COLO668 (cell line): ENCODE measurements around the gene POFUT1.
A peak's percentile ranks its signal among the peaks of the same experiment; 100 is the strongest.
"Not testable (repeated sequence)": the region's sequence is repeated elsewhere in the genome, so short reads cannot be mapped to it uniquely, and the experiment has no call there.

ENCODE experiments used
- DNase-seq: peaks from one replicate; lab custom pipeline; 2025; ENCODE audit not compliant: unreplicated experiment; lab: John Stamatoyannopoulos, UW

Gene POFUT1

GRCh38 chr20:32188376-32189122, 19.1 kb upstream of the POFUT1 start:
- no peak for DNase-seq

- DNase-seq, result no peak
Observed at GRCh38 chr20:32189123-32189410, 18.6 kb upstream of the POFUT1 start.

DNA sequence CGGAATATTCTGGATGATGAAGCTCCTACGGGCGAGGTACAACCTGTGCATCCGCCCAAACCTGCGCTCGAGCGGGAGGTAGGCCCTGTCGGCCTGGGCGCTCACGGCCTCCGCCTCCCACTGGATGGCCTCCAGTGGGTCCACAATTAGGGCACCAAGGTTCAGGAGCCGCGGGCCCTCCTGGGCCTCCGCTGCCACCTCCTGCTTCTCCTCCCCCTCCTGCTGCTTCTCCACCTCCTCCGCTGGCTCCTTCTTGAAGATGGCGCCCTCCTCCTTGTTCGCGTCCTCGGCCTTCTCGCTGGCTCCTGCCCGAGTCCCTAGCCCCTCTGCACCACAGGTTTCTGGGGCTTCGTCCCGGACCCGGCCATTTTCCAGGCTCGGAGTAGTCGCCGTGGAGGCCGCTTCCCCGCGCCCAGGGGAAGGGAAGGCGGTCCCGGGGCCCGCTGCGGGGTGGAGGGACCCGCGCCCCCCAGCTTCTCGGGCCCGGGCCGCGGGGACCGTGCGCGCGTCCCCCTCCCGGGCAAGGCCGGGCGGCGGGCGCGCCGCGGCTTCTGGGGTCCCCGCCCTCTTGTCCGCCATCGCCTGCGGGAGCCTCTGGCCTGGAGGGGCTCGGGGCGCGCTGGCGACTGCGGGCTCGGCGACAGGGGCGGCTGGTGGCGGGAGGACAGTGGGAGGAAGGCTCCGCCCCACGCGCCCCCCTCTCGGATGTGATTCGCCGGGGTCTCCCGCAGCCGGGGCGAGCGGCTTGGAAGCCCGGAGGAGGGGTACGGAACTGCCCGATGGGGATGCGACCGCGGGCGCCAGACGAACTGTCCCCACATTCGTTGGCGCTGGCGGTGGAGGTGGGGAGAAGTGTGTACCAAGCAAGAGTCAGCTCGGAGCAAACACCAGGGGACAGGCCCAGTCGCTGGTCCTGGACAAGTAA, 17.7 kb upstream of the POFUT1 start:
- DNase-seq, result peak; percentile 36

- no peak for DNase-seq
Observed at GRCh38 chr20:32190616-32191415, 16.9 kb upstream of the POFUT1 start.

DNA sequence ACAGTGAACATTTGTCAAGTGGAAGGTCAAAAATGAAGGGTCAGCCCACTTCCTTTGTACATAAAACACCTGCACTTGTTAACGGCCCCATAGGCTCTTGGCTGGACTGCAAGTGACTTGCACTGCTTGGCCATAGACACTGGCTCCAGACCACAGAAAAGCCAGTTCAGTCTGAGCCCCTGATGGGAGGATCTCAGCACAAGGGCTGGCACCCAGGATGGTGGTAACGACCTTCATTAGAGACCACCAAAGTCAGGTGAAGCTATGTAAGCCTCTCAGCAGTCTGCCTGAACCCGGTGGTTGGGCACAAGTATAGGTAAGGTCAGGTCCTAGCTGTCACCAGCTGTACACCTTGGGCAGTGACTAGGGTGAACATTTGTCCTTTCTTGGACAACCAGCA, 16.3 kb upstream of the POFUT1 start:
- no peak for DNase-seq

DNA sequence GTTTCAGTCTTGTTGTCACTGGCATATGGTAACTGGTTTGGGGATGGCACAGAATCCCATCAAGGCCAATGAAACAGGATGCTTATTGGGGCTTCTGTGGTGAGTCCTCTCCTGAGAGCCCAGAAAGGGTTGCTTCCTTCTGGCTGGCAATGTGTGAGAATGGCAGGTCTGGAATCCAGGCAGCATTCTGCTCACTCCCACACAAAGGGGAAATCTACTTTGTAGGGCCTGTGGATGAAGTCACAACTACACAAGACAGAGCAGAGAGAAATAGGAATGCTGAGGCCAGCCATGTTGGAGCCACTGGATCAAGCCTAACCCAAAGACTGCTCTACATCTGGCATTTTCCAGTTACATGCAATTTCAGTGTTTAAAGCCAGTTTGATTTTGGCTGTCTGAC, 15.8 kb upstream of the POFUT1 start:
- no peak for DNase-seq

- DNase-seq, result no peak
Observed at GRCh38 chr20:32192698-32193097, 15.0 kb upstream of the POFUT1 start.

DNA sequence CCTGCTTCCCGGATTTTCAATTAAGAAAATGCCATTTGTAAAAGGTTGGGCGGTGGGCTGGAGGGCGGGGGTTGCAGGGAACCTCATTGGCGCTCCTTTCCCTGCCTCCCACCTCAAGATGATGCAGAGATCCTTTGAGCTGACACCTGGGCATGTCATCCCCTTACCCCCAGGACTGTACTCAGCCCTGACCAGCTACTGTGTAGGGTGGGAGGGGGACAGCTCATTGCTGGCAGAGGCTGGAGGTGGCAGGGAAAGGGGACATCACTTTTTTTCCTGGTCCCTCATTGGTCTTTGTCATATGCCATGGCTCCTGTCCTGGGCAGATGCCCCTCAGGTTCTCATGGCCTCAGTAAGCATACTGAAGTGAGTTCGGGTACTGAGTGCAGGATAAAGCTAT, 14.3 kb upstream of the POFUT1 start:
- not testable (repeated sequence) for DNase-seq

DNA sequence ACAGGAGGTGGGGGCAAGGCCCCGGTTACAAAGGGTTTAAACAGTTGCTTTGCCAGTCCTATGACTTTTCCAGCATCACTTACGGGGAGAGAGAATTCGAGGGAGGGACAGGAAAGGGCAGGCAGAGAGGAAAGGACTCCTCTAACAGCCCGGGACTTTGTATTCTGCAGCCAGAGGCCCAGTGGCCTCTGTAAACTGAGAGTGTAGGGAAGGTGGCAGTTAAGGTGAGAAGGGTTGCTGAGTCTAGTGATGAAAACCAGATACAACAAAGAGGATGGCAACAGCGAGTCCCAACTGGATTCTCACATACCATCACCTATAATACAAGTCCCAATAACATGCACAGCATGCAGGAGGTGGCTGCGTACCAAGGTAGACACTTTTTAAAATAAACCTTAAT, 13.7 kb upstream of the POFUT1 start:
- no peak for DNase-seq

DNA sequence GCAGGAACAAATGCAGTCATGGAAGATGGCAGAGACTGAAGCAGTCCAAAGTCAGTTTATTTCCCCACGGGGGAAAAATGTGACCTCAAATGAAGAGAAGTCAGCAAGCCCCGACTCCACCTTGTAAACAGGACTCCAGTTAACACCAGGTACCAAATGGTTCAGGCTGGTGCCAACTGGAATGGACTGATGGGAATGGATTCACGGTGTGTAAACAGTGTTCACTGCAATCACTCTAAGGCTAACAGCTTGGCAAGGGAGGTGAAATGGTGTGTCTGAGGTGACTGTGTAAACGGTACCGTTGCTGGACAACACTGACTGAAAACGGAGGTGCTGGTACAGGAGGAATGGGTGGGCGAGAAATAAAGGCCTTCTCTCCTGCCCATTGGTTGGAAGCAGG, 12.1 kb upstream of the POFUT1 start:
- DNase-seq, result no peak

DNA sequence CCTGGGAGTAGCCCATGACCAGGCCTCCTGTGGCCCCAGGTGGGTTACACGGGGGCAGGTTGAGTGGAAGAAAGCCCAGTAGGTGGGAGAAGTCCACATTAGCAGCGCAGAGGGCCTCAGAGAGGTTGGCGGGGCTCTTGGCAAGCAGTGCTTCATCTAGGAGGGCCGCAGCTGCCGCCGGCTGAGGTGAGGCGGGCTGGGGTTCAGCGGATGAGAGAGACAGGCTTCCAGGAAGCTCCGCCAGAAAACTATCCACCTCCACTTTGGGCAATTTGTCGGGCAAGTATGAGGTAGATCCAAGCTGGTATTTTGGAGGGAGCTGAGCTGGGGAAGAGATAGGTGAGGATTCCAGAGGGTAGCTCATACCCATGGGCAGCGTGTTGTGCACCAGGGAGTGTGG, 11.1 kb upstream of the POFUT1 start:
- DNase-seq, result not testable (repeated sequence)

DNA sequence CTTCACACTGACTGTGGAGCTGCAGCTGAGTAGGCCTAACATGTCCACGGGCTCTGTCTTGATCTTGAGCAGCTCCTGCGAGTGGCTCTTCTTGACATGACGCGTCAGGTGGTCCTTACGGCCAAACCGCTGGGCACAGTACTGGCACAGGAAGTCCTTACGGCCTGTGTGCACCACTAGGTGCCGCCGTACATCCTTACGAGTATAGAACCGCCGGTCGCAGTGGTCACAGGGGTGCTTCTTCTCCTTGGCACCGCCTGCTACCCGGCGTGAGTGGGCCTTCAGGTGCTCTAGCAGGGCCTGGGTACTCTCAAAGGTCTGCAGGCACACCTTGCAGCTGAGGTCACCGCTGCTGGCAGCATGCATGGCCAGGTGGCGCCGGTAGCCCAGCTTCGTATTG, 10.5 kb upstream of the POFUT1 start:
- peak; percentile 16 for DNase-seq

DNA sequence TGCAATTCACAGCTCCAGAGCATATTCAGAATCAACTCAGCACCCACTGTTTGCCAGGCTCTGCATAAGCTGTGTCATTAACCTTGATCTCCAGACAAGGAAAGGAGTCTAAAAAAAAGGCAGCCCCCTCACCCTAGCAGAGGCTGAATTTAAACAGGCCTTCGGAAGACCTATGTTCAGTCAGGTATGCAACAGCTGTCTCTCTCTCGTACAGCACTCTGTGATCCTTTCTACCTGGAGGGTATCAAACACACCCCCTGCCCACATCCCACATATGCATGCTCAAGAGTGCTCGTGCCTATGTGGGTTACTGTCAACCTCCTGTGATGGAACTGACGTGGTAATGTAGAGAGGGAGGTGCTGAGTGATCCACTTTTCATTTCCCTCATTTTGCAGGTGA, 8.7 kb upstream of the POFUT1 start:
- no peak for DNase-seq

GRCh38 chr20:32201296-32201976, 6.2 kb upstream of the POFUT1 start:
- no peak for DNase-seq

GRCh38 chr20:32201977-32202363, 5.7 kb upstream of the POFUT1 start:
- no peak for DNase-seq

DNA sequence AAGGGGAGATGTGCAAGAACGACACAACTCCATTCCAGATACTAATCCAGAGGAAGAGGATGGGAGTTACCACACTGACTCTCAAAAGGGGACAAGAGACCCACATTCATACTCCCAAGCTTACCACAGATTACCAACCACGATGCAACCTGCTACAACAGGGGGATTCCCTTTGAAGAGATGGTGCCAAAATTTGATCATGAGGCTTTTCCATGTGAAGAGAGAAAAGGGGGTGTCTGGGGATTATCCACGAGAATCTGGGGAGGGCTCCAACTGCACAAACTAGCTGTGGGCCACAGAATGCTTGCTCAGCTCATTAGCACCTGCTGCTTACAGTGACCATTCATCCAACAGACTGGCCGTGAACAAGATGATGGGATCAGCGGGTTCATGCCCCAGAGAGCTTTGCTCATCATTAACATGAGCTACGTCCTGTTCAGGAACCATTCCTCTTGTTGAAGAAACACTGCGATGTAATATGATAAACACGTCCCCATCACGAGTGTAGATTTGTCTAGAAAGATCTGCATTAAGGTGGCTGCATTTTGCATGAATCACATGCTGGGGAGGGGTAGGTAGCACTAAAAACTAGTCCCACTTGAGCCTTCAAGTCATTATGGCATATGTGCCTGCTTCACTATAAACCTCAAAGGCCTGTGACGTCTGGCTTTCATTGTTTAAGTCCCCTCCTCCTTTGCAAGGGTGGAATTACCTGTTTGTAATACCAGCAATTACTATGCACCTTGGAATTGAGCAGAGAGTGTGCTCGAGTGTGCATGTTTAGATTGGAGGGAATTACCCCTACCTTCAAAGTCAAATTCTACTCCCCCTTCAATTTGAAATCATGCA, 4.1 kb upstream of the POFUT1 start:
- DNase-seq, result no peak

DNA sequence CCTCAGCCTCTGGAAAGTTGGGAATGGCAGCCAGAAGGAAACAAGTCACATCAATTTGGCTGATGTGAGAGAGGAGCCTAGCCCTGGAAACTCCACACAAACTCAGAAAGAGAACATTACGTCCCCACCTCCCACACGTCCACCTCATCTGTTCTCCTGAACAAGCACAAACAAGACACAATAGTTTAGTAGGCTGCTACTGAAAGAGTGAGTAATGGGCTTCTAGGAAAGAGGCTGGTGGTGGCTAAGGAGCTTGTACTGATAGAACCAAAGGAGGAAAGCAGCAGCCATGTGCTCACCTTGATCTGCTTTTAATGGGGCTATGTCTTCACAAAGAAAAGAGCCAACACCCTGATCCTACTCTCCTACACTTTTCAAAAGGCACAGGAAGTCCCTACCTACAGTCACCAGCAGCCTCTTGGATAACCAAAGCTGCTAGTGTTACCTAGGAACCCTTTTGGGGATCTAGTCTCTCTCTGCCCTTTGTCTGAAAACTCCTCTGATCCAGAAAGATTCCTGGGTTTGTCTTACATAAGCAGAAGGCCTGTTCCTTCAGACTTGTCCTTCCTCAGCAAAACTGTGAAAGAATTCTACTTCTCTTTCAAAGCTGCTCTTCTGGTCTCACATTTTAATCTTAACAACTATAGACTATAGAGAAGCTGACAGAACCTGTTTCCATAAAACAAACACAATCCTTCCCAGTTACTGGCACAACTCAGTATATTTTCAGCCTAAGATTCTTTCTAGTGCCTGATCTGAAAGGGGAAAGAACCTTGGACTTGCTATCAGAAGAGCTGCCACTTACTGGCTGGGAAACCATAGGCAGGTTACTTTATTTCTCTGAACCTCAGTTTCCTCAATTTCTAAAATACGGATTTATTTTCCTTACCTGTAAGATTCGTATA, 3.2 kb upstream of the POFUT1 start:
- DNase-seq, result no peak

DNA sequence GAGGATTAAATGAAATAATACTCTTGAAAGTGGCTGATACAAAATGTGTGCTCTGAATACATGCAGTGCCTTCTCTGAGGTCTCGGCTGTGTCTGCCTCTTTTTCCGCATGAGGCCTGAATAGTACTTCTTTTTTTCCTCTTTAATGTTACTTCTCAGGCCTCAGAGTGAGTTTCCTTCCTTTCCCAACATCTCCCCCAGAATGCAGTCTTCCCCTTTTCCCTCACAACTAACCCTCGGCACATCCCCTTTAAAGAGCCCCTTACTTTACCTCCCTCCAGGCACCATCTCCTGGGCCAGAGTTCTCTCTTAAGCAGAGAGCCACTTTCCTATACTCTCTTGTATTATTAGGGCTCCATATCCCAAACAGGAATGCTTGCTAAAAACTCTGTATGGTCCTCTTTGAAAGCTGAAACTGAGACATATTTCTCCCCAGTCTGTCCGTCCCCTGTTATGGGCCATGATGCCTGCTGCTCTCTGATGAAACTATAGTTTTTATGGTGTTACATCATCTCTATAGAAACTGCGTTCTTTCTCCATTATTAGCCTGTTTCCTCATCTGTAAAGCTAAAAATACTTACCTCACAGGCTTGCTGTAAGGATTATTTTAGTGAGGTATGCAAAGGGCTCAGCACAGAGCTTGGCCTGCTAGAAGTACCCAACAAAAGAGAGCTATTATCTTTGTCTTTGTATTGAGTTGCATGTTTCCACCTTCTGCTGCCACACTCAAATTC, 2.4 kb upstream of the POFUT1 start:
- DNase-seq, result no peak
